H54 (cell line): ENCODE measurements around the gene NEGR1.

Experiments
- DNase-seq: peaks from one replicate; pipeline ENCODE4 v3.0.0; 2011; ENCODE audit warnings: low spot score, mixed read lengths; ENCODE audit not compliant: insufficient read length
- FAIRE-seq: peaks from 3 replicates; lab custom pipeline; 2011; peaks lifted over from hg19 to GRCh38; lab: Jason Lieb, UNC
- POLR2A ChIP-seq: IDR thresholded peaks from 2 replicates; pipeline ENCODE4 v1.6.1; 2011; ENCODE audit warnings: low read depth, mild to moderate bottlenecking, low read length

Gene NEGR1

DNA sequence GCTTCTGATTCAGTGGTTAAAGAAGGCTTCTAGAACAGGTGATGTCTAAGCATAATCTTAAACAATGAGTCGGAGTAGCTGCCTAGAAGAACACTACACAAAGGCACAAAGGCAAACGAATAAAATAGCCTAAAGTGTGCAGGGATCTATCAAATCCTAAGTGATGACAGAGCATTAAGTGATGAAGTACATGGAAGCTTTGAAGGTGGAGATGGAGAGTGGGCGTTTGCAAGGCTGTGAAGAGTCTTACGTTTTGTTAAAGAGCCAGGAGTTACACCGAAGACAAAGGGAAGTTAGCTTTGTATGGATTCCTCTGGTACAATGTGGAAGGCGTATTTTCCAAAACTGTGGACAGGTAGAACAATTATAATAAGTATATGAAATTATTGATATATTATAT, 270.6 kb downstream of the NEGR1 start:
- no peak for TF ChIP-seq POLR2A
- DNase-seq (no peak), FAIRE-seq (no peak)

DNA sequence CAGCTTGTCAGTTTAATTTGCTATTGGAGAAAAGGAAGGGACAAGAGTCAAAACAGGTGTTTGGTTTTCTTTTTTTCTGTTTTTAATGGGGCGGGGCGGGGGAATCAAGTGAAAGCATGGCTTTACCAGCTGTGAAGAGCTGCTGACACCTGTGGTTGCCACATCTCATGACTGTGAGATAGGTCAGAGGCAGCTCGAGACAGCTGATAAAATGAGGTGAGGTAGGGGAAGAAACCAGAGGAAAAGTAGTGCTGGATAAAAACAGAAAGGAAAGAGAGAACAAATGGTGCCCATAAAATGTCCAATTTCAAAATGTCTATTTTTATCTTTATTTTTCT, 272.3 kb downstream of the NEGR1 start:
- no peak for TF ChIP-seq POLR2A
- DNase-seq (no peak), FAIRE-seq (no peak)

DNA sequence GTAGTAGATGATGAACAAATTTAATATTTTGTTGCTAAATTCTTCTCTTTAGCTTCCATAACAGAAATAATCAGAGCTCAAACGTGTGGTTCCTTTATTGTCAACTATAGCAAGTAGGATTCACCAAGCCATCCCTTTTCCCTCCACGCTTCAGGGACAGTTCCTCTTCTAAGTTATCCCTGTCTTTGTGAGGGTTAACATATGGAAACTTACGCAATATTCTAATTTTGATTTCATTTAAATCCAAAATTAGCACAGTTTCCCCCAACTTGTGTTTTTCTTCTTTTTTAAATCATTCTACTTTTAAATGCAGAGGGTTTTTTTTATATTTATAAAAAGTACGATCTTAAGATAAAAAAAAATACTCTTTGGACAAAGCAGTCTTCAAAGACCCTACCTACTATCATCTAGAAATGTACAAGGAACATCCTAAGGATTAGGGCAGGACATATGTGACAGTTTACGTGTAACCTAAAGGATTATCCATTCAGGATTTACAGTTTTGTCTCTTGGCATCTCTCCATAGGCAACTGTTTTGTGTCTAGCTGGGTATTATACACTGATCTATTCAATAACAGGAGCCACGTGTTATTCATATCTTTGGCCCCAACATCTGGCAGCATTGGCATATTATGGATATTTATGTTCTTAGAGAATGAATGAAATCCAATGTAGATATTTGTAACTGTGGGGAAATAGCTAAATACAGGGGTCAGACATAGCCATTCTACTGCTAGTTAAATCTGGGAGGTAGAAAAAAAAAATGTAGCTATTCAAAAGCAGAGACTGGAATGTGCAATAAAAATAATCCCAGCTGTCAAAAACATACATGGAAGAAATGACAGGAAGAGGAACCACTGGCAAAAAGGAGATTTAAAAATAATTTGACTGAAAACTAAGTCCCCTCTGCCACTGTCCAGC, 272.9 kb downstream of the NEGR1 start:
- no peak for TF ChIP-seq POLR2A
- DNase-seq, result no peak
- no peak for FAIRE-seq

DNA sequence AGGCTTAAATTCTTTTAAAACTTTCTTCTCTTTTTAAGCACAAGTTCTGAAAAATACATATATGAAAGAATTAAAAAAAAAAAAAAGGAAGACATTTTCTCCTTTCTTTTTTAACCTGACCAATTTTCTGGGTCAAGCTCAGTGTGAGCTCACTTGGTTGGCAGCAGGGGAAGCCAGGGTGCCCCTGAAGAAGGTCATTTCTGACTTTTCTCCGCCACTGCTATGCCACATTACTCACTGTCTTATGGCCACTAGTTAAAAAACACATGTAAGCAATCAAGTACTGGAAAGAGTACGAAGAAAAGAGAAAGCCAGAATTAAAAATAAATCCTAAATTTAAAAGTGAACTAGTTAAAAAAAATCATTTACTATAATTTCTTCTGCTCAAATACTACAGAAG, 275.0 kb downstream of the NEGR1 start:
- no peak for DNase-seq
- no peak for TF ChIP-seq POLR2A
- no peak for FAIRE-seq

DNA sequence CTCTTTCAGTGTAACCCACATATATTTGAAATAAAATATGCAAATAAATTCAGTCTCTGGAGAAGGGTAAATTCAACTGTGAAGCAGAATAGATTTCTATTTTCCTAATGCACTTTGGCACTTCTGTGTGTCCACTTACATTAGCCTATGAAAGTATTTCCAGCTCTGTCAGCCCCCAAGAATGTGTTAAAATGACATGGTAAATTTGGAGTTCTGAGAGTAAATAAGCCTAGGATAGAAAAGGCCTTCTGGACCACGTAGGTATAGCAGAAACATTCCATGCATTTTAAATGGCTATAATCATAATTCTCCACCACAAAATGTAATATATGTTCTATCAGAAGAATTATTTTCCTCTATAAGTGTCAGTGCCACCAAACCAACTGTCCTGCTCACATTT, 276.2 kb downstream of the NEGR1 start:
- DNase-seq, result no peak
- no peak for TF ChIP-seq POLR2A
- FAIRE-seq, result no peak

DNA sequence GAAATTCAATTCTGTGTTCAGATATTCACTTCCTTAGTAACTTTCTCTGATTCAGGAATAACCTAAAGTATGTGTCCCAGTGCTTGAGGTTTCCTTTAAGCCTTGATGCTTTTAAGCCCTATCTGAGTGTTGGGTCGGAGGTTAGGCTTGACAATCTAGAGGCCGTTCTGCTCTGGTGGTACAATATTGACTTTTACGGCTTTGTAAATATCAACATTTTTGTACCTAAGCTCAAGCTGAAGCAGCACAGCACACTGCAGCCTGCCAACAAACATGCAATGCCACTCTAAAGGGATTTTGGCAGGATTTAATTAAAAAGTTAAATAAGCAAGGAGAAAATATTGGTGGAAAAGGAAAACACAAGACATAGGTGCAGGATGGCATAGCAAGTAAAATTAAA, 279.2 kb downstream of the NEGR1 start:
- FAIRE-seq (no peak), DNase-seq (no peak)
- TF ChIP-seq POLR2A, result no peak

DNA sequence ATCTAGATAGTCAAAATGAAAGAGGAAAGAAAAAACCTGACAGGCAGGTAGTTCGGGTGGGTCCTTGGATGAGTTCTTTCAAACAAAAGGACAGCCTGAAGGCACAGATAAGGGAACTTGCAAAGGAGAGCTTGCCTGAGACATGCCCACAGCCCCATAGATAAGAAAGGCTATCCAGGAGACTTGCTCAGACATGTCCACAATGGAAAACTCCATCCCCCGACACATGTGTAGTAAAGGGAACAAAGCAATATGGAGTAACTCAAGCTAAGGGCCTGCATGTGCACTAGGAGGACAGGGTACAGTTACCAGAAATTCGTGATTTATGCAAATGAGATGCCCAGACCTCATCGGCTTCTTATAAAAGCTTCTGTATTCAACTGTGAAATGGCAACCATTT, 281.5 kb downstream of the NEGR1 start:
- no peak for TF ChIP-seq POLR2A
- DNase-seq (no peak), FAIRE-seq (no peak)

DNA sequence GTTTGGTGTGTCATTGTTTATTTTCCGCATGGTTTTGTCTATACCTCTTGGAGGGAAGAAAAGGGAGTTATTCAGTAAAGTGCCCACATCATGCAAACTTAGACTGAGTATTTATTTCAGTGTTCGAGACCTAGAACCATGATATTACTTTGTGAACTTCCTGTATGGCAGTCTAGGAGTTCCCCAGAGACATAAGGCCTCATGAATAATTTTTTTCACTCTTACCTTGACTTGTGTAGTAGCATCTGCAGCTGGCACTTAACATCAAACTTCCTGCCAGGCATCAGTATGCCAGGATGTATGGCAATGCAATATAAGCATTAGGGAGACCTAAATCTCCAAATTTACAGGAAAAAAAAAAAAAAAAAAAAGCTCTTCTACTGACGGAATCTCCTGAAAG, 287.7 kb downstream of the NEGR1 start:
- FAIRE-seq, result no peak
- TF ChIP-seq POLR2A, result no peak
- DNase-seq, result no peak

DNA sequence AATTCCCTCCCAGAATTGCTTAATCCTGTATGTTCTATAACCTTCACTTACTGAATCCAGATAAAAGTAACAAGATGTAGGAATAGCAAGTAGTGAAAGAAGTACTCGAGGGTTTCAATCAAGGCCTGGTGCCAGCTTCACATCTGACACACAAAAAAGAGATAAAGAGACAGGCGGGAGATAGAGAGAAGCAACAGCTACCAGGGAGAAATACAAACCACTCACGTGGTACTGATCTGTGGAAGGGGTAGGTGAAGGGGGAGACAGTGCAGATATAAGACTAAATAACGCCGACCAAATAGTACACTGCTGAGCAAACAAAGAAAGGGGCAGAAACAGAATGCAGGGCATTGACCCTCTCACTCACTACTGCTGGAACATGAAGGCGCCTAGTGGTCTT, 295.2 kb downstream of the NEGR1 start:
- DNase-seq (no peak), FAIRE-seq (no peak)
- no peak for TF ChIP-seq POLR2A

DNA sequence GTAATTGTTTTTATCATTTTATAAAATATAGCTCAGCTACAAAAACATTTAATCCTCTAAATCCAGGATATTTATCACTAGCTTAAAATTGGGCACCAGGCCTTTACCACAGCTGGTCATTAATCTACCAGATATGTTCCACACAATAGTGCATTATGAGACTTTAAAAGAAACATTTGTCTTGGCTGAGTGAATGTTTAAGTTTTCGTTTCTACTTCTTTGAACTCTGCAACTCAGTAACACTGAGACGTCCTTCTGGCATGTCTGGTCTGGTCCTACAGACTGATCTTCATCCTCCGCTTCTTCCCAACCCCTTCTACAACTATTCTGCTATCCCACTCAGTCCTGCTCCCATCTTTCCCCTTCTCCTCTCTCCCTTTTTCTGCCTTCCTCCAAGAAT, 296.2 kb downstream of the NEGR1 start:
- no peak for FAIRE-seq
- no peak for DNase-seq
- no peak for TF ChIP-seq POLR2A

DNA sequence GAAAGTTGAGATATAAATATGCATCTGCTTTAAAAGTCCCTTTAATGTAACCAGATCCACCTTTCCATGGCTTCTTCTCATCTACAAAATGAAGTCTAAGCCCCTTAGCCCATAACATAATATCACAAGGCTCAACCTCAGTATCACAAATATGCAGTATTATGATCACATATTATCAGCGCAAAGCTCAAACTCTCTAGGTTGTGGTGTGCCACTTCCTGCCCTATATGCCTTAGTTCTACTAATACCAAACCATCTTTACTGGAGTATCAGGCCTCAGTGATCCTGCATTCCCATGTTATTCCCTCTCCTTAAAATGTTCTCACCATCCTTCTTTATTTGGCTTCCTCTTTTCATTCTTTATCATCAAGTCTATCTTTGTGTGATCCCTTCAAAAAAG, 301.8 kb downstream of the NEGR1 start:
- DNase-seq, result no peak
- TF ChIP-seq POLR2A, result no peak
- no peak for FAIRE-seq

DNA sequence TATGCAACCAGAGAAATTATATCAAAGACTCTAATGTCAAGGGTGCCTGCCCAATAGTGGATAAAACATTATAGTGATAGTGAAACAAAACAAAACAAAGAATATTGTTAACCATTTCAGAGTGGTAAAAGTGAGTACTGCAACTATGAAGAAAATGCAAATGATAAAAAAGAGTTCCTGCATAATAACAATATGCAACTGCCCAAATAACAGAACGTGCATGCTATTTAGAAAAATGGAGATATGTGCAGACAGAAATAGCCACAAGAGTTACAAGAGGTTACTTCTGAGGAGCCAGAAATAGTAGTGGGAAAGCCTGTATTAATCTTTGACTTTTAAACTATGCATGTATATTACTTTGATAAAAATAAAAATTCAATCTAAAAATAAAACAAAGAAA, 302.5 kb downstream of the NEGR1 start:
- no peak for FAIRE-seq
- no peak for DNase-seq
- TF ChIP-seq POLR2A, result no peak

DNA sequence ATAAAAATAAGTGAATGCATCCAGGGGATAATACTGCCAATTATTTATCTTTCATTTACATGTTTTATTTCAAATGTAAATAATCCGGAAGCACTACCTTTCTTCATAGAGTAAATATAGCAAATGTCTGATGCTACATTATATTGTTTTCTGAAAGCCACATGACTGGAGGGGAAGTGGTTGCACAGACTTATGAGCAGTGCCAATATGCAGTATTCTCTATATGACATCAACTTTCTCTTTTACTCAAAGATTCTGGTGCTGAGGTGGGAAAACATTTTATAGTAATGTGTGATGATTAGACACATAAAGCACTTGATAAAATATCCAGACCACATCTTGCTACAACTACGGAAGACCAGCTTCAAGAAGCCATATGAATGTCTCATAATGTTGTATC, 314.7 kb downstream of the NEGR1 start:
- FAIRE-seq, result no peak
- DNase-seq, result no peak
- TF ChIP-seq POLR2A, result no peak

DNA sequence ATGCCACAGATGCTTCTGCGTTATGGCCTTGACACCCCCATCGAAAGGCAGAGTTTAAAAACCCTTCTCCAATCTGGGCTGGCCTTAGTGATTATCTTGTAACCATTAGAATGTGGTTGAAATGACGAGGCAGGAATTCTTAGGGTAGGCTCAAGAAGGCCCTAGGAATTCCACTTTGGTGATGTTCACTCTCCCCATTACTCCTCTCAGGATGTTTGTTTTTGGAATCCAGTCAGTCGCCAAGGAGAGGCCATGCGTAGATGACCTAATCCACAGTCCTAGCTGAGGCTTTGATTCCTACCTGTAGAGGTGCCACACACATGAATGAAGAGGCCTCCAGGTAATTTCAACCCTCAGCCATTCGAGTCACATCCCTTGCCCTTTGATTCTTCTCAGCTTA, 318.2 kb downstream of the NEGR1 start:
- no peak for TF ChIP-seq POLR2A
- DNase-seq (no peak), FAIRE-seq (no peak)

DNA sequence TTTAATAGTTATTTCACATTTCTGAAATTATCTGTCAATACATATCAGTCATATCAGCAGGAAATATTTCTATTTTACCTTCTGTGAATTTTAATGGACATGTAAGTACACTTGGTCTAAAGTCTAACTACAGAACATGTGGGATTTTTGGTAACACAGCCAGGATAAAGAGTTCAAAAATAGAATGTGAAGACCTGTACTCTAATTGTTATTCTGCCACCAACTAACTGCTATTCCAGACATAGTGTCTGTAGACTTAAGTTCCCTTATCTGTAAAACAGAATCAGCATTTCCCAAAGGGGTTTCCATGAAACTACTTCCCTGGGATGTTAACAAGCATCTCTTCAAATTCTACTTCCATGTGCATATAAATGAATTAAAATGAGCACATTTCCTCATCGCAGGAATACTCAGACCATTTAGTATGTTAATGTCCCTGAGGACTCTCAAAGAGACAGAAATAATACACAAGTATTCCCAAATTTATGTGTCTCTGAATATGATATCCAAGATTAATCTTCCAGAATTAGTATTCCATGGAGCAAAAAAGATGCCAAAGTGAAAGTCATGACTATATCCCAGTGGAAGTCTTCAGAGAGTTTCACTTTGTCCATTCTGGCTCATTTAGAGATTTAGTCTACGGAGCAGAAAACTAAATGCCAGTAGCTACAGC, 325.6 kb downstream of the NEGR1 start:
- DNase-seq (no peak), FAIRE-seq (no peak)
- TF ChIP-seq POLR2A, result no peak
